ENCODE data around the gene ADAMTS15. TPM values are rescaled to one million over a fixed set of nuclear protein-coding genes. Genes with fewer than 3 reads are reported as not detected.

ADAMTS15 gene
- total RNA-seq, 1 donor from 2014 or later: 8.4 TPM

- ATAC-seq (no peak), DNase-seq (no peak)
- Histone ChIP-seq H3K36me3 (no peaks in the 10 kb centered on the region), H3K4me1 (no peaks in the 10 kb centered on the region), H3K9me3 (no peaks in the 10 kb centered on the region), H3K4me3 (no peak overlapping the region), H3K27me3 (ENCODE audit: low read depth) (no peaks in the 10 kb centered on the region), H3K27ac (no peak overlapping the region)
- TF ChIP-seq, protein P1, sequence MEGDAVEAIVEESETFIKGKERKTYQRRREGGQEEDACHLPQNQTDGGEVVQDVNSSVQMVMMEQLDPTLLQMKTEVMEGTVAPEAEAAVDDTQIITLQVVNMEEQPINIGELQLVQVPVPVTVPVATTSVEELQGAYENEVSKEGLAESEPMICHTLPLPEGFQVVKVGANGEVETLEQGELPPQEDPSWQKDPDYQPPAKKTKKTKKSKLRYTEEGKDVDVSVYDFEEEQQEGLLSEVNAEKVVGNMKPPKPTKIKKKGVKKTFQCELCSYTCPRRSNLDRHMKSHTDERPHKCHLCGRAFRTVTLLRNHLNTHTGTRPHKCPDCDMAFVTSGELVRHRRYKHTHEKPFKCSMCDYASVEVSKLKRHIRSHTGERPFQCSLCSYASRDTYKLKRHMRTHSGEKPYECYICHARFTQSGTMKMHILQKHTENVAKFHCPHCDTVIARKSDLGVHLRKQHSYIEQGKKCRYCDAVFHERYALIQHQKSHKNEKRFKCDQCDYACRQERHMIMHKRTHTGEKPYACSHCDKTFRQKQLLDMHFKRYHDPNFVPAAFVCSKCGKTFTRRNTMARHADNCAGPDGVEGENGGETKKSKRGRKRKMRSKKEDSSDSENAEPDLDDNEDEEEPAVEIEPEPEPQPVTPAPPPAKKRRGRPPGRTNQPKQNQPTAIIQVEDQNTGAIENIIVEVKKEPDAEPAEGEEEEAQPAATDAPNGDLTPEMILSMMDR (IDR thresholded peaks at IDR 0.05): no peak
- intact Hi-C loops (cut with DNase I): no loop called here
Measured at GRCh38 chr11:130409594-130410388, 38.7 kb upstream of the ADAMTS15 start.

GRCh38 chr11:130411223-130411622, 37.2 kb upstream of the ADAMTS15 start:
- Histone ChIP-seq H3K36me3 (no peaks in the 10 kb centered on the region), H3K4me3 (no peak overlapping the region), H3K27ac (no peak overlapping the region), H3K9me3 (no peaks in the 10 kb centered on the region), H3K27me3 (ENCODE audit: low read depth) (no peaks in the 10 kb centered on the region), H3K4me1 (no peaks in the 10 kb centered on the region)
- ATAC-seq: no peak
- intact Hi-C loops (cut with DNase I): no loop called here
- DNase-seq: no peak
- TF ChIP-seq, protein P1 (IDR thresholded peaks at IDR 0.05): no peak

DNA sequence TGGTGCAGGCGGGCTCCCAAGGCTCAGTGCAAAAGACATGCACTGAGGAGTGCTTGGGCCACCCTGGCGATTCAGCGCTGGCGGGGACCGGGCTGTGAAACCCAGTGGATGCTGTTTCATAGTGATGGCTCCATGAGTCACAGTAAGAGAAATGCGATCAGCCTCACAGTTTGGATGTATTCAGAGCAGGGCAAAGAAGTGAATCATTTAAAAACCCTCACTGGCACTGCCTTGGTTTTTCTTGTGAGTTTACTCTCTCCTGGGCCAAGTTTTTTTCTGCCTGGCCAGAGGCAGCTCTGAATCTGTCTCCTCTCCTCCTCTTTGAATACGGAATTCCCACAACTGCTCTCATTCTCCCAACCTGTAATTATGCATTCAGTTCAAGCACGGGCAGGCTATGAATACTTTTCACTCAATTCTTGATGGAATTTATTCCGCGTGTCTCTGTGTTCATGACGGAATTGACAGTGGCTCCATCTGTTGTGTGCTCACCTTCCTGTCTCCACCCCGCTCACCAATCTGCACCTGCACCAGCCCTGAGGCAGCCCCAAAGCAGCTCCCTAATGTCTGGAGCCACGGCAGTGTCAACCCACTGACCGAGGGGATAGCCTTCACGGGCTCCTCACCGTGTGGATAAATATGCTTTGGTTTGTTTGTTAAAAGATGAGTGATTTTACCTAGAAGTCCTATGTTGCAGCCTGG, 34.9 kb upstream of the ADAMTS15 start:
- Histone ChIP-seq H3K4me3 (no peak overlapping the region), H3K27ac (no peak overlapping the region), H3K27me3 (ENCODE audit: low read depth) (no peaks in the 10 kb centered on the region), H3K36me3 (no peaks in the 10 kb centered on the region), H3K9me3 (no peaks in the 10 kb centered on the region), H3K4me1 (peaks cover 6% of the 10 kb centered on the region)
- DNase-seq (no peak), ATAC-seq (no peak)
- TF ChIP-seq, protein P1 (IDR thresholded peaks at IDR 0.05): no peak
- intact Hi-C loops (cut with DNase I): no loop called here

- intact Hi-C loops (cut with DNase I): no loop called here
- Histone ChIP-seq H3K27ac (no peak overlapping the region), H3K4me1 (peaks cover 12% of the 10 kb centered on the region), H3K4me3 (no peak overlapping the region), H3K36me3 (no peaks in the 10 kb centered on the region), H3K27me3 (ENCODE audit: low read depth) (no peaks in the 10 kb centered on the region), H3K9me3 (no peaks in the 10 kb centered on the region)
- TF ChIP-seq, protein P1 (IDR thresholded peaks at IDR 0.05): no peak
- no peak for ATAC-seq
- no peak for DNase-seq
Measured at GRCh38 chr11:130414107-130415080, 34.1 kb upstream of the ADAMTS15 start.
